GM23338 (cell line): ENCODE measurements around the gene USP8. TPM values are rescaled to one million over a fixed set of nuclear protein-coding genes. Genes with fewer than 3 reads are reported as not detected.

Source experiments
- ATAC-seq: fragments of 200-7000 bp; cut with Tn5 transposase; 3 replicates; pipeline ENCODE4 v1.9.1; 2020
- DNase-seq: peaks from one replicate; pipeline ENCODE4 v3.0.0-alpha.2; 2015; ENCODE audit warnings: low spot score
- H2AFZ ChIP-seq: fragments of 200-600 bp; sonication (generic); 2 replicates; pipeline ENCODE4 v1.8.0; 2016; ENCODE audit warnings: antibody characterized with exemption, mild to moderate bottlenecking, moderate library complexity
- H3F3A ChIP-seq: fragments of 200-600 bp; sonication (generic); replicated peaks from 2 replicates; pipeline ENCODE4 v1.8.0; 2017; ENCODE audit warnings: antibody characterized with exemption, mixed run types, low read depth
- H3K27ac ChIP-seq: fragments of 200-600 bp; sonication (generic); 2 replicates; pipeline ENCODE4 v1.6.1; 2016; ENCODE audit warnings: low read depth
- H3K27me3 ChIP-seq: fragments of 200-600 bp; sonication (generic); 2 replicates; pipeline ENCODE4 v1.8.0; 2016; ENCODE audit warnings: mild to moderate bottlenecking, mixed run types, moderate library complexity; ENCODE audit not compliant: insufficient read depth
- H3K36me3 ChIP-seq: fragments of 200-600 bp; sonication (generic); 2 replicates; pipeline ENCODE4 v1.8.0; 2016; ENCODE audit warnings: mild to moderate bottlenecking; ENCODE audit not compliant: insufficient read depth
- H3K4me1 ChIP-seq: fragments of 200-600 bp; sonication (generic); 2 replicates; pipeline ENCODE4 v1.8.0; 2016; ENCODE audit warnings: mild to moderate bottlenecking, moderate library complexity; ENCODE audit not compliant: insufficient read depth
- H3K4me2 ChIP-seq: fragments of 200-600 bp; sonication (generic); 2 replicates; pipeline ENCODE4 v1.7.1; 2017; ENCODE audit warnings: mixed run types
- H3K4me3 ChIP-seq: fragments of 200-600 bp; sonication (generic); 2 replicates; pipeline ENCODE4 v1.6.1; 2016; ENCODE audit warnings: mixed run types
- H3K79me2 ChIP-seq: fragments of 200-600 bp; sonication (generic); replicated peaks from 2 replicates; pipeline ENCODE4 v1.8.0; 2017; ENCODE audit warnings: mild to moderate bottlenecking; ENCODE audit not compliant: insufficient read depth
- H3K9me2 ChIP-seq: fragments of 200-600 bp; sonication (generic); 2 replicates; pipeline ENCODE4 v1.8.0; 2017; ENCODE audit not compliant: insufficient read depth
- H4K20me1 ChIP-seq: fragments of 200-600 bp; sonication (generic); replicated peaks from 2 replicates; pipeline ENCODE4 v1.8.0; 2017; ENCODE audit warnings: mild to moderate bottlenecking; ENCODE audit not compliant: insufficient read depth
- H3K27ac Mint-ChIP-seq: 2 replicates; pipeline ENCODE4 v1.8.0; 2020; ENCODE audit warnings: inconsistent platforms, mild to moderate bottlenecking, moderate library complexity, mixed read lengths
- H3K27me3 Mint-ChIP-seq: 3 replicates; pipeline ENCODE4 v1.8.0; 2022; ENCODE audit warnings: low read depth, mild to moderate bottlenecking, moderate library complexity, mixed read lengths, inconsistent platforms; ENCODE audit not compliant: insufficient read depth, poor library complexity
- H3K36me3 Mint-ChIP-seq: 3 replicates; pipeline ENCODE4 v1.8.0; 2021; ENCODE audit warnings: low read depth, mild to moderate bottlenecking, inconsistent platforms, moderate library complexity, mixed read lengths
- H3K4me1 Mint-ChIP-seq: 3 replicates; pipeline ENCODE4 v1.8.0; 2020; ENCODE audit warnings: mild to moderate bottlenecking, inconsistent platforms, mixed read lengths
- H3K4me3 Mint-ChIP-seq: 3 replicates; pipeline ENCODE4 v1.8.0; 2021; ENCODE audit warnings: moderate library complexity, mild to moderate bottlenecking, inconsistent platforms, mixed read lengths
- H3K9me3 Mint-ChIP-seq: 3 replicates; pipeline ENCODE4 v1.8.0; 2020; ENCODE audit warnings: moderate library complexity, mild to moderate bottlenecking, inconsistent platforms, mixed read lengths
- EZH2 ChIP-seq: fragments of 200-600 bp; sonication (generic); IDR thresholded peaks from one replicate; pipeline ENCODE4 v1.8.0; 2017; ENCODE audit warnings: antibody characterized with exemption, mild to moderate bottlenecking, low read depth; ENCODE audit not compliant: unreplicated experiment
- EZH2phosphoT487 ChIP-seq: fragments of 200-600 bp; sonication (generic); IDR thresholded peaks from one replicate; pipeline ENCODE4 v1.8.1; 2018; ENCODE audit warnings: antibody characterized with exemption; ENCODE audit not compliant: unreplicated experiment
- JUNB ChIP-seq: IDR thresholded peaks from one replicate; pipeline ENCODE4 v1.6.1; 2016; ENCODE audit warnings: antibody characterized with exemption; ENCODE audit not compliant: unreplicated experiment
- STAT1 ChIP-seq: IDR thresholded peaks from one replicate; pipeline ENCODE4 v1.6.1; 2016; ENCODE audit warnings: antibody characterized with exemption; ENCODE audit not compliant: unreplicated experiment
- ZNF114 ChIP-seq: fragments of 250-450 bp; sonication (Bioruptor Pico); IDR thresholded peaks from 2 replicates; pipeline ENCODE4 v1.5.0; 2020; ENCODE audit warnings: mild to moderate bottlenecking, moderate library complexity
- ZNF331 ChIP-seq: fragments of 250-450 bp; sonication (Bioruptor Pico); IDR thresholded peaks from 2 replicates; pipeline ENCODE4 v1.5.0; 2020; ENCODE audit warnings: low read depth, mild to moderate bottlenecking, moderate library complexity
- polyA plus RNA-seq: library from polyadenylated mRNA; unstranded; fragments of >200 nt; fragmentation: Nextera tagmentation; extraction: Ambion mirVana; gene quantifications from 2 replicates; pipeline ENCODE4 v1.2.1, GENCODE V29; 2016
- total RNA-seq: library from RNA; depleted of rRNA; stranded (reverse); fragments of >200 nt; shearing (Covaris generic); gene quantifications from 2 replicates; pipeline ENCODE4 v1.2.3, GENCODE V29; 2014
- TF ChIP-seq, protein P1 (sequence below): IDR thresholded peaks from one replicate; pipeline ENCODE4 v1.6.1; 2018; ENCODE audit warnings: antibody characterized with exemption; ENCODE audit not compliant: unreplicated experiment
- TF ChIP-seq, protein P2 (sequence below): fragments of 250-450 bp; sonication (Bioruptor Pico); IDR thresholded peaks from 2 replicates; pipeline ENCODE4 v1.5.0; 2020; ENCODE audit warnings: mild to moderate bottlenecking, moderate library complexity
- TF ChIP-seq, protein P3 (sequence below): IDR thresholded peaks from 2 replicates; pipeline ENCODE4 v1.6.1; 2016; ENCODE audit warnings: antibody characterized with exemption

USP8 gene
- total and polyA plus RNA-seq, 2 experiments from 2014 or later, result 64.8 to 68.6 TPM

DNA sequence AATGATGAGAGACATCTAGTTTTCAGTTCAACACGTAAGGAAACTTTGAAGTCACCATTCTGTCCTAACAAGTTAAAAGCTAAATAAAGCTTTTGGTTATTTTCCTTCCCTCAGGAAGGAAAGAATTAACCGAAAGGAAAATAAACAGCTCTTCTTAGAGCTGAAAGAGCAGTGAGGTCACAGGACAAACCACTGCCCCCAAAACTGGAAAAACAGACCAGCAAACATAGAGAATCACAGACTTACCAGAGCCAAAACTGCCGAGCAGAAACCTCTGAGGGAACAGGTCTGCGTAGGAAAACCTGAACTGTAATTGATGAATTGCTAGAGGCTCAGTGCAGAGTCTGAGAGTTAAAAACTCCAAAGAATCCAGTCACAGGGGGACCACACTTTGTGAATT lies 107.6 kb downstream of the USP8 start (continued):
- TF ChIP-seq, protein P1, sequence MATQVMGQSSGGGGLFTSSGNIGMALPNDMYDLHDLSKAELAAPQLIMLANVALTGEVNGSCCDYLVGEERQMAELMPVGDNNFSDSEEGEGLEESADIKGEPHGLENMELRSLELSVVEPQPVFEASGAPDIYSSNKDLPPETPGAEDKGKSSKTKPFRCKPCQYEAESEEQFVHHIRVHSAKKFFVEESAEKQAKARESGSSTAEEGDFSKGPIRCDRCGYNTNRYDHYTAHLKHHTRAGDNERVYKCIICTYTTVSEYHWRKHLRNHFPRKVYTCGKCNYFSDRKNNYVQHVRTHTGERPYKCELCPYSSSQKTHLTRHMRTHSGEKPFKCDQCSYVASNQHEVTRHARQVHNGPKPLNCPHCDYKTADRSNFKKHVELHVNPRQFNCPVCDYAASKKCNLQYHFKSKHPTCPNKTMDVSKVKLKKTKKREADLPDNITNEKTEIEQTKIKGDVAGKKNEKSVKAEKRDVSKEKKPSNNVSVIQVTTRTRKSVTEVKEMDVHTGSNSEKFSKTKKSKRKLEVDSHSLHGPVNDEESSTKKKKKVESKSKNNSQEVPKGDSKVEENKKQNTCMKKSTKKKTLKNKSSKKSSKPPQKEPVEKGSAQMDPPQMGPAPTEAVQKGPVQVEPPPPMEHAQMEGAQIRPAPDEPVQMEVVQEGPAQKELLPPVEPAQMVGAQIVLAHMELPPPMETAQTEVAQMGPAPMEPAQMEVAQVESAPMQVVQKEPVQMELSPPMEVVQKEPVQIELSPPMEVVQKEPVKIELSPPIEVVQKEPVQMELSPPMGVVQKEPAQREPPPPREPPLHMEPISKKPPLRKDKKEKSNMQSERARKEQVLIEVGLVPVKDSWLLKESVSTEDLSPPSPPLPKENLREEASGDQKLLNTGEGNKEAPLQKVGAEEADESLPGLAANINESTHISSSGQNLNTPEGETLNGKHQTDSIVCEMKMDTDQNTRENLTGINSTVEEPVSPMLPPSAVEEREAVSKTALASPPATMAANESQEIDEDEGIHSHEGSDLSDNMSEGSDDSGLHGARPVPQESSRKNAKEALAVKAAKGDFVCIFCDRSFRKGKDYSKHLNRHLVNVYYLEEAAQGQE, result no peak
- TF ChIP-seq, protein P2, sequence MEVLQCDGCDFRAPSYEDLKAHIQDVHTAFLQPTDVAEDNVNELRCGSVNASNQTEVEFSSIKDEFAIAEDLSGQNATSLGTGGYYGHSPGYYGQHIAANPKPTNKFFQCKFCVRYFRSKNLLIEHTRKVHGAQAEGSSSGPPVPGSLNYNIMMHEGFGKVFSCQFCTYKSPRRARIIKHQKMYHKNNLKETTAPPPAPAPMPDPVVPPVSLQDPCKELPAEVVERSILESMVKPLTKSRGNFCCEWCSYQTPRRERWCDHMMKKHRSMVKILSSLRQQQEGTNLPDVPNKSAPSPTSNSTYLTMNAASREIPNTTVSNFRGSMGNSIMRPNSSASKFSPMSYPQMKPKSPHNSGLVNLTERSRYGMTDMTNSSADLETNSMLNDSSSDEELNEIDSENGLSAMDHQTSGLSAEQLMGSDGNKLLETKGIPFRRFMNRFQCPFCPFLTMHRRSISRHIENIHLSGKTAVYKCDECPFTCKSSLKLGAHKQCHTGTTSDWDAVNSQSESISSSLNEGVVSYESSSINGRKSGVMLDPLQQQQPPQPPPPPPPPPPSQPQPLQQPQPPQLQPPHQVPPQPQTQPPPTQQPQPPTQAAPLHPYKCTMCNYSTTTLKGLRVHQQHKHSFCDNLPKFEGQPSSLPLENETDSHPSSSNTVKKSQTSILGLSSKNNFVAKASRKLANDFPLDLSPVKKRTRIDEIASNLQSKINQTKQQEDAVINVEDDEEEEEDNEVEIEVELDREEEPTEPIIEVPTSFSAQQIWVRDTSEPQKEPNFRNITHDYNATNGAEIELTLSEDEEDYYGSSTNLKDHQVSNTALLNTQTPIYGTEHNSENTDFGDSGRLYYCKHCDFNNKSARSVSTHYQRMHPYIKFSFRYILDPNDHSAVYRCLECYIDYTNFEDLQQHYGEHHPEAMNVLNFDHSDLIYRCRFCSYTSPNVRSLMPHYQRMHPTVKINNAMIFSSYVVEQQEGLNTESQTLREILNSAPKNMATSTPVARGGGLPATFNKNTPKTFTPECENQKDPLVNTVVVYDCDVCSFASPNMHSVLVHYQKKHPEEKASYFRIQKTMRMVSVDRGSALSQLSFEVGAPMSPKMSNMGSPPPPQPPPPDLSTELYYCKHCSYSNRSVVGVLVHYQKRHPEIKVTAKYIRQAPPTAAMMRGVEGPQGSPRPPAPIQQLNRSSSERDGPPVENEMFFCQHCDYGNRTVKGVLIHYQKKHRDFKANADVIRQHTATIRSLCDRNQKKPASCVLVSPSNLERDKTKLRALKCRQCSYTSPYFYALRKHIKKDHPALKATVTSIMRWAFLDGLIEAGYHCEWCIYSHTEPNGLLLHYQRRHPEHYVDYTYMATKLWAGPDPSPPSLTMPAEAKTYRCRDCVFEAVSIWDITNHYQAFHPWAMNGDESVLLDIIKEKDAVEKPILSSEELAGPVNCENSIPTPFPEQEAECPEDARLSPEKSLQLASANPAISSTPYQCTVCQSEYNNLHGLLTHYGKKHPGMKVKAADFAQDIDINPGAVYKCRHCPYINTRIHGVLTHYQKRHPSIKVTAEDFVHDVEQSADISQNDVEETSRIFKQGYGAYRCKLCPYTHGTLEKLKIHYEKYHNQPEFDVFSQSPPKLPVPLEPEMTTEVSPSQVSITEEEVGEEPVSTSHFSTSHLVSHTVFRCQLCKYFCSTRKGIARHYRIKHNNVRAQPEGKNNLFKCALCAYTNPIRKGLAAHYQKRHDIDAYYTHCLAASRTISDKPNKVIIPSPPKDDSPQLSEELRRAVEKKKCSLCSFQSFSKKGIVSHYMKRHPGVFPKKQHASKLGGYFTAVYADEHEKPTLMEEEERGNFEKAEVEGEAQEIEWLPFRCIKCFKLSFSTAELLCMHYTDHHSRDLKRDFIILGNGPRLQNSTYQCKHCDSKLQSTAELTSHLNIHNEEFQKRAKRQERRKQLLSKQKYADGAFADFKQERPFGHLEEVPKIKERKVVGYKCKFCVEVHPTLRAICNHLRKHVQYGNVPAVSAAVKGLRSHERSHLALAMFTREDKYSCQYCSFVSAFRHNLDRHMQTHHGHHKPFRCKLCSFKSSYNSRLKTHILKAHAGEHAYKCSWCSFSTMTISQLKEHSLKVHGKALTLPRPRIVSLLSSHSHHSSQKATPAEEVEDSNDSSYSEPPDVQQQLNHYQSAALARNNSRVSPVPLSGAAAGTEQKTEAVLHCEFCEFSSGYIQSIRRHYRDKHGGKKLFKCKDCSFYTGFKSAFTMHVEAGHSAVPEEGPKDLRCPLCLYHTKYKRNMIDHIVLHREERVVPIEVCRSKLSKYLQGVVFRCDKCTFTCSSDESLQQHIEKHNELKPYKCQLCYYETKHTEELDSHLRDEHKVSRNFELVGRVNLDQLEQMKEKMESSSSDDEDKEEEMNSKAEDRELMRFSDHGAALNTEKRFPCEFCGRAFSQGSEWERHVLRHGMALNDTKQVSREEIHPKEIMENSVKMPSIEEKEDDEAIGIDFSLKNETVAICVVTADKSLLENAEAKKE (CRISPR knock-in tag), result no peak
- TF ChIP-seq JUNB (no peak), ZNF114 (CRISPR knock-in tag) (no peak), ZNF331 (CRISPR knock-in tag) (no peak)

DNA sequence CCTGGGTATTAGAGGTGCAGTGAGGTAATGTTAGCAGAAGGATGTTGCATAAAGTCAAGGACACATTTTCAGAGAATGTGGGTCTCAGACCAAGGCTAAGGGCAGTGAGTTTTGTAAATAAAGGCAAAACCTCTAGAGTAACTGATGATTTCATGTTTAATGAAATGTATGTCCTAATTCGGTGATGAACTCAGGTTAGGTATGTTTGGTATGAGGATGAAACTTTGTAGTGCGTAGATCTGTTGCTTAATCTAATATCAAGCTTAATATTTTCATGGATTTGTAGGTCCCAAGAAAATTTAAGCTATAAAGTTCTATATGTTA lies 118.6 kb downstream of the USP8 start:
- Histone ChIP-seq H3K27ac (no peak overlapping the region), H3K27me3 (no peaks in the 10 kb centered on the region), H3K4me1 (no peaks in the 10 kb centered on the region), H3K9me2 (no peaks in the 10 kb centered on the region; the same call in 1 of the 2 replicates), H4K20me1 (no peaks in the 10 kb centered on the region), H3K4me3 (no peak overlapping the region), H3K4me2 (no peak overlapping the region), H3F3A (no peaks in the 10 kb centered on the region), H3K36me3 (no peaks in the 10 kb centered on the region), H3K79me2 (no peaks in the 10 kb centered on the region), H2AFZ (no peak overlapping the region)
- H3K27me3 Mint-ChIP-seq, result no peaks in the 10 kb centered on the region
- H3K4me1 Mint-ChIP-seq, result peaks cover 3% of the 10 kb centered on the region; the same call in 2 of the 3 replicates
- H3K9me3 Mint-ChIP-seq, result no peaks in the 10 kb centered on the region
- DNase-seq, result no peak
- no peak for ATAC-seq
- H3K4me3 Mint-ChIP-seq, result no peak overlapping the region
- no peak overlapping the region for H3K27ac Mint-ChIP-seq
- no peaks in the 10 kb centered on the region for H3K36me3 Mint-ChIP-seq
- TF ChIP-seq EZH2, result no peak
- TF ChIP-seq STAT1, result no peak
- TF ChIP-seq, protein P3, sequence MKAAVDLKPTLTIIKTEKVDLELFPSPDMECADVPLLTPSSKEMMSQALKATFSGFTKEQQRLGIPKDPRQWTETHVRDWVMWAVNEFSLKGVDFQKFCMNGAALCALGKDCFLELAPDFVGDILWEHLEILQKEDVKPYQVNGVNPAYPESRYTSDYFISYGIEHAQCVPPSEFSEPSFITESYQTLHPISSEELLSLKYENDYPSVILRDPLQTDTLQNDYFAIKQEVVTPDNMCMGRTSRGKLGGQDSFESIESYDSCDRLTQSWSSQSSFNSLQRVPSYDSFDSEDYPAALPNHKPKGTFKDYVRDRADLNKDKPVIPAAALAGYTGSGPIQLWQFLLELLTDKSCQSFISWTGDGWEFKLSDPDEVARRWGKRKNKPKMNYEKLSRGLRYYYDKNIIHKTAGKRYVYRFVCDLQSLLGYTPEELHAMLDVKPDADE, result no peak
- no peak for TF ChIP-seq EZH2phosphoT487
- no peak for TF ChIP-seq ZNF114 (CRISPR knock-in tag)
